GM13976 (cell line): ENCODE measurements around the gene MANSC1.

Source experiments
- DNase-seq: peaks from one replicate; pipeline ENCODE4 v3.0.0; 2012; ENCODE audit warnings: low spot score
- in situ Hi-C: fragments of 300-500 bp; cut with MboI; formaldehyde crosslinking; loops from one replicate; pipeline ENCODE4 v1.12.0; 2022; ENCODE audit warnings: low sequenced_read_pairs, mixed read lengths, inconsistent platforms; ENCODE audit not compliant: unreplicated experiment
- TF ChIP-seq, protein P1 (sequence below): IDR thresholded peaks from 2 replicates; pipeline ENCODE4 v1.5.1; 2012; ENCODE audit warnings: borderline replicate concordance, mild to moderate bottlenecking; ENCODE audit not compliant: insufficient read depth; ENCODE audit errors: extremely low read depth, missing control alignments, control extremely low read depth

The MANSC1 gene

DNA sequence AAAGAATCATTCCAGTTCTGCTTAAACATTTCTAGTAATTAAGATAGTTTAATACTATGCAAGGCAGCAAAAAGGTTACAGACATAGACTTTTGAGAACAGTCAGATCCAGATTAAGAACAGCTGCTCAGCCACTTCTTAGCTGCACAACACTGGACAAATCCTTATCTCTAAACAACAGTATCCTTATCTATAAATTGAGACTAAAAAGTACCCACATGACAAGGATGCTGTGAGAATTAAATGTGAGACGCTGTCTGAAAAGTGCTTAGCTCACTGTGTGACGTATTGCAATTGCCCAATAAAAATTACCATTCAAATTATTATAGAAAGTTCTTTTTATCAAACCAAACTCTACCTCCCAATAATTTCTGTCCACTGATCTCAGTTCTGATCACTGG lies 42.4 kb upstream of the MANSC1 start:
- TF ChIP-seq, protein P1, sequence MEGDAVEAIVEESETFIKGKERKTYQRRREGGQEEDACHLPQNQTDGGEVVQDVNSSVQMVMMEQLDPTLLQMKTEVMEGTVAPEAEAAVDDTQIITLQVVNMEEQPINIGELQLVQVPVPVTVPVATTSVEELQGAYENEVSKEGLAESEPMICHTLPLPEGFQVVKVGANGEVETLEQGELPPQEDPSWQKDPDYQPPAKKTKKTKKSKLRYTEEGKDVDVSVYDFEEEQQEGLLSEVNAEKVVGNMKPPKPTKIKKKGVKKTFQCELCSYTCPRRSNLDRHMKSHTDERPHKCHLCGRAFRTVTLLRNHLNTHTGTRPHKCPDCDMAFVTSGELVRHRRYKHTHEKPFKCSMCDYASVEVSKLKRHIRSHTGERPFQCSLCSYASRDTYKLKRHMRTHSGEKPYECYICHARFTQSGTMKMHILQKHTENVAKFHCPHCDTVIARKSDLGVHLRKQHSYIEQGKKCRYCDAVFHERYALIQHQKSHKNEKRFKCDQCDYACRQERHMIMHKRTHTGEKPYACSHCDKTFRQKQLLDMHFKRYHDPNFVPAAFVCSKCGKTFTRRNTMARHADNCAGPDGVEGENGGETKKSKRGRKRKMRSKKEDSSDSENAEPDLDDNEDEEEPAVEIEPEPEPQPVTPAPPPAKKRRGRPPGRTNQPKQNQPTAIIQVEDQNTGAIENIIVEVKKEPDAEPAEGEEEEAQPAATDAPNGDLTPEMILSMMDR = no peak
- in situ Hi-C loops = no loop called here
- DNase-seq = no peak

DNA sequence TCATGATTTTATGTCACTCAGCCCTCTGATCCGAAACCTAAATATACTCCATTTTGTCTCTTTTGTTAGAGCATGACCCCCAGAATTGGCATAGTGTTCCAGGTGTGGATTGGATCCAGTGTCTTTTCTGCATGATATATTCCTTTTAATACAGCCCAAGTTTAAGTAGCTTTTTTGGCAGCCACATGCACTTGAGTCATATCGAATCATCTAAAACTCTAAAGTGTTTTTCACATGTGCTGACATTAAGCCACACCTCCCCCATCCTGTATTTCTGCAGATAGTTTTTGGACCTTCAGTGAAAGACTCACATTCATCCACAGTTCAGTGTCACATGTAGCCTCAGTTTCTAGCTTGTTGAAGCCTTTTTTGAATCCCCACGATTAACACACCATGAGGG lies 37.5 kb upstream of the MANSC1 start:
- in situ Hi-C loops = no loop called here
- no peak for DNase-seq
- TF ChIP-seq, protein P1 = no peak

DNA sequence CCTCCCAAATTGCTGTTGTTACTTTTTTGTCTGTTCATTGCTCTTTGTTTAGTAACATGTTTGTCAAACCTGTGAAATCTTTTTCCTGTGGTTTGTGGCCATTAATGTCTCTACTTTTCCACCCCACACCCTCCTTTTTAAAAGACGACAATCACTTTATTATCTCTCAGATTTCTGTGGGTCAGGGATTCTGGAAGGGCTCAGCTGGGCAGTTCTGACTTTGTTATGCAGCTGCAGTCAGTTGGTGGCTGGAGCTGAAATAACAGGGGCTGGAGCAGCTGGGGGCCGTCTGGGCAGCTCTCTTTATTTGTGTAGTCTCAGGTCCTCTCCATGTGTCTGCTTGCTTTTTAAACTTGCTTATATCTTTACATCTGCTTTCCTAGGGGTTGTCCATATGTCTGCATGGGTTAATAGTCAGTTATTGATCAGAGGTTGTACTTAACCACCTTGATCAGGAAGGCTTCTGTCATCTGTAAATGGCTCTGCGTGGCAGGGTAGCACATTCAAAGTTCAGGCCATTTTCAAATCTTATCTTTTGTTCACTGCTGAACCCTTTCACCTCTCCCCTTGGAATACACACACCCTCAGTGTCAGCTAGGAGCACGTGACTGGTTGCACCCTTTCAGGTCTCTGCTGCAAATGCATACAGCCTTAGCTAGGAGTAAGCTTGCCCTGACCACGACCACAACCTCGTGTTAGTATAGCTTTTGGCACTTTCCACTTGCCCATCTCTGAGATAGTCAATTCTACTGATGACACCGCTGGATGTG lies 34.7 kb upstream of the MANSC1 start:
- DNase-seq = no peak
- in situ Hi-C loops = no loop called here
- TF ChIP-seq, protein P1 = no peak

DNA sequence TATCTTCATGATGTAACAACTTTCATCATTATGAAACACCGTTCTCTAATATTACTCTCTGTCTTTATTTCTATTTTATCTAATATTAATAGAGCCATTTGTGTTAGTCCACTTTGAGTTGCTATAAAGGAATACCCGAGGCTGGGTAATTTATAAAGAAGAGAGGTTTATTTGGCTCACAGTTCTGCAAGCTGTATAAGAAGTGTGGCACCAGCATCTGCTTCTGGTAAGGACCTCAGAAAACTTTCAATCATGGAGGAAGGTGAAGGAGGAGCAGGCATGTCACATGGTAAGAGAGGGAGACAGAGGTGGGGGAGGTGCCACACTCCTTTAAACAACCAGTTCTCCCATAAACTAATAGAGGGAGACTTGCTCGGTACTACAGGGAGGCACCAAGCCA lies 31.9 kb upstream of the MANSC1 start:
- in situ Hi-C loops = no loop called here
- TF ChIP-seq, protein P1 = no peak
- no peak for DNase-seq

DNA sequence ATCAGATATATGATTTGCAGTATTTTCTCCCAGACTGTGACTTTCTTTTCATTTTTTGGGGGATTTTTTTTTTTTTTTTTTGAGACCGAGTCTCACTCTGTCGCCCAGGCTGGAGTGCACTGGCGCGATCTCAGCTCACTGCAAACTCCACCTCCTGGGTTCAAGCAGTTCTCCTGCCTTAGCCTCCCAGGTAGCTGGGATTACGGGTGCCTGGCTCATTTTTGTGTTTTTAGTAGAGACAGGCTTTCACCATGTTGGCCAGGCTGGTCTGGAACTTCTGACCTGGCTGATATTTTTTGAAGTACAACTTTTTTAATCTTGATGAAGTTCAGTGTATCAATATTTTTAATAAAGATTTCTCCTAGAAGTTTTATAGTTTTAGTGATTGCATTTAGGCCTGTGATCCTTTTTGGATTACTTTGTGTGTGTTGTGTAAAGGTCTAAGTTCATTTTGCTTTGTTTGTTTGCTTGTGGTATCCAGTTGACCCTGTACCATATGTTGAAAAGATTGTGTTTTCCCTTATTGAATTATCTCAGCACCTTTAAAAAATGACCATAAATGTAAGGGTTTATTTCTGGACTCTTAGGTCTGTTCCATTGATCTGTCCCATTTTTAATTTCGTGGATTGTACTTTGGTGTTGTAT lies 31.0 kb upstream of the MANSC1 start:
- in situ Hi-C loops = no loop called here
- DNase-seq = no peak
- TF ChIP-seq, protein P1 = no peak

DNA sequence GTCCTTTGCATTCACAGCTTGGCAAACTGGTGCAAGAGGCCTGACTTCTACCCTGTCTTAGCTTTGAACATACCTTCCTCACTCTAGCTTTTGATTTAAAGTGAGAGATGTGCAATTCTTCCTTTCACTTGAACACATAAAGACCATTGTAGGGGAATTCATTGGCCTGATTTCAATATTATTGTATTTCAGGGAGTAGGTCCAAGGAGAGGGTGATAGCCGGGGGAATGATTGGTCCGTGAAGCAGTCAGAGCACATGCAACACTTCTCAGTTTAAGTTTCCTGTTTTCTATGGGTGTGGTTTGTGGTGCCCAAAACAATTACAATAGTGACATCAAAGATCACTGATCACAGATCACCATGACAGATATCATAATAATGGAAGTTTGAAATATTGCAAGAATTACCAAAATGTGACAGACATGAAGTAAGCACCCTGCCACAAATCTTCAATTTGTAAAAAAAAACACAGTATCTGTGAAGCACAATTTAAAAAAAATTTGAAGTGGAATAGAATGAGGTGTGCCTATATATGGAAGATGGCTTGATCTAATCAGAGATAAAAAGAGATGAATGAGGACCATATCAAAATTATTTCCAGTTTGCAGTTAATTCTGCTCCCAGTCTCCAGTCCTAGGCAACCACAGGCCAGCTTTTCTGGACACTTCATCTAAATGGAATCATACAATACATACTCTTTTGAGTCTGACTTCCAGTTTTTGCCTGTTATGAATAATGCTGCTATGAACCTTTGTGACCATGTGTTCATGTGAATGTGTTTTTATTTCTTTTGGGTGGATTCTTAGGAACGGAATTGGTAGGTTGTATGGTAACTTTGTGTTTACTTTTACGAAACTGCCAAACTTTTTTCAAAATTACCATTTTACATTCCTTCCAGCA lies 30.0 kb upstream of the MANSC1 start:
- in situ Hi-C loops = loop anchor here (10.0 kb wide), 1 partner anchor 325 kb away; no protein-coding TSS in a partner anchor
- TF ChIP-seq, protein P1 = no peak
- DNase-seq = peak; percentile 36
